B cell (primary cell): Measurements from ENCODE around the gene PDGFRA. TPM values are rescaled to one million over a fixed set of nuclear protein-coding genes. Genes with fewer than 3 reads are reported as not detected.

Source experiments
- ATAC-seq: fragments of 200-7000 bp; cut with Tn5 transposase; one replicate; pipeline ENCODE4 v1.10.0; 2021; ENCODE audit warnings: low read depth, mild to moderate bottlenecking, moderate number of reproducible peaks, moderate library complexity
- CTCF ChIA-PET: fragments of 350-600 bp; sonication (Branson Sonifier 250); formaldehyde crosslinking; loops from one replicate; lab custom pipeline; 2021; ENCODE audit warnings: antibody characterized with exemption, inconsistent platforms; lab: Charles Lee
- POLR2A ChIA-PET: fragments of 350-600 bp; sonication (Branson Sonifier 250); formaldehyde crosslinking; loops from one replicate; lab custom pipeline; 2021; ENCODE audit warnings: antibody characterized with exemption; lab: Charles Lee
- DNase-seq: peaks from one replicate; pipeline ENCODE4 v3.0.0; 2013
- H2AFZ ChIP-seq: 2 replicates; pipeline ENCODE4 v1.6.1; 2012; ENCODE audit warnings: mild to moderate bottlenecking, low read depth, low read length; ENCODE audit not compliant: insufficient read depth, poor library complexity, severe bottlenecking
- H3K27ac ChIP-seq, 2 donors: 1 replicate in 1 of 2; 2 replicates in 1 of 2; pipeline ENCODE4 v1.5.1; 2012 to 2013; ENCODE audit warnings: low read length in 2 of 2, mild to moderate bottlenecking in 2 of 2, moderate library complexity in 1 of 2
- H3K27me3 ChIP-seq, 4 experiments: fragments of 200-600 bp in 1 of 4; sonication (generic) in 1 of 4; replicated peaks in 1 of 4; 1 replicate in 2 of 4; 2 replicates in 2 of 4; pipeline versions ENCODE4 v1.6.1 to v1.7.0; 2013 to 2016; ENCODE audit warnings: low read length in 3 of 4, mild to moderate bottlenecking in 2 of 4, mixed read lengths in 1 of 4, moderate library complexity in 1 of 4; ENCODE audit not compliant: insufficient read depth in 4 of 4, control insufficient read depth in 3 of 4; ENCODE audit errors: control extremely low read depth in 1 of 4
- H3K36me3 ChIP-seq, 2 experiments: replicated peaks in 1 of 2; 1 replicate in 1 of 2; 2 replicates in 1 of 2; pipeline versions ENCODE4 v1.6.1 to v1.7.1; 2013; ENCODE audit warnings: low read length in 1 of 2; ENCODE audit not compliant: insufficient read depth in 2 of 2, control insufficient read depth in 1 of 2; ENCODE audit errors: control extremely low read depth in 1 of 2, extremely low read depth in 1 of 2
- H3K4me1 ChIP-seq, 2 donors: fragments of 200-600 bp in 1 of 2; sonication (generic) in 1 of 2; 1 replicate in 1 of 2; 2 replicates in 1 of 2; pipeline versions ENCODE4 v1.5.1 to v1.6.1; 2013 to 2017; ENCODE audit warnings: low read length in 2 of 2; ENCODE audit not compliant: control insufficient read depth in 2 of 2, insufficient read depth in 2 of 2
- H3K4me2 ChIP-seq: replicated peaks from 2 replicates; pipeline ENCODE3; 2012; ENCODE audit warnings: mild to moderate bottlenecking, low read depth, low read length; ENCODE audit not compliant: poor library complexity, severe bottlenecking
- H3K4me3 ChIP-seq, 5 experiments: fragments of 200-600 bp in 1 of 5; sonication (generic) in 1 of 5; 1 replicate in 3 of 5; 2 replicates in 2 of 5; pipeline versions ENCODE4 v1.5.1 to v1.7.0; 2011 to 2016; ENCODE audit warnings: low read length in 4 of 5, mild to moderate bottlenecking in 4 of 5, low read depth in 2 of 5, control low read depth in 1 of 5, moderate library complexity in 1 of 5; ENCODE audit not compliant: insufficient read depth in 1 of 5; ENCODE audit errors: control extremely low read depth in 1 of 5, extremely low read depth in 1 of 5
- H3K79me2 ChIP-seq: fragments of 200-600 bp; sonication (generic); one replicate; pipeline ENCODE4 v1.6.0; 2016; ENCODE audit warnings: low read length; ENCODE audit not compliant: control insufficient read depth, insufficient read depth
- H3K9ac ChIP-seq: fragments of 200-600 bp; sonication (generic); 2 replicates; pipeline ENCODE4 v1.6.1; 2017; ENCODE audit warnings: mild to moderate bottlenecking, low read length, moderate library complexity
- H3K9me3 ChIP-seq, 3 donors: one replicate each; pipeline versions ENCODE4 v1.6.1 to v1.7.1; 2013; ENCODE audit warnings: low read length in 2 of 3; ENCODE audit not compliant: control insufficient read depth in 2 of 3, insufficient read depth in 1 of 3; ENCODE audit errors: control extremely low read depth in 1 of 3
- H4K20me1 ChIP-seq: 2 replicates; pipeline ENCODE4 v1.6.0; 2012; ENCODE audit warnings: mild to moderate bottlenecking, low read length; ENCODE audit not compliant: insufficient read depth, control insufficient read depth, poor library complexity, severe bottlenecking
- H3K27ac Mint-ChIP-seq: one replicate; pipeline ENCODE4 v1.8.0; 2021; ENCODE audit warnings: mixed read lengths
- H3K27me3 Mint-ChIP-seq: one replicate; pipeline ENCODE4 v1.8.0; 2021; ENCODE audit warnings: mixed read lengths
- H3K4me1 Mint-ChIP-seq: one replicate; pipeline ENCODE4 v1.8.0; 2021; ENCODE audit warnings: mixed read lengths
- H3K4me3 Mint-ChIP-seq: one replicate; pipeline ENCODE4 v1.8.0; 2021; ENCODE audit warnings: mixed read lengths
- H3K9me3 Mint-ChIP-seq: one replicate; pipeline ENCODE4 v1.8.0; 2022; ENCODE audit warnings: mixed read lengths; ENCODE audit not compliant: insufficient read depth
- EZH2 ChIP-seq: IDR thresholded peaks from 2 replicates; pipeline ENCODE4 v1.6.1; 2012; ENCODE audit warnings: borderline replicate concordance, low read depth, mild to moderate bottlenecking, moderate library complexity, low read length; ENCODE audit not compliant: insufficient read depth, poor library complexity, severe bottlenecking
- WGBS: methylation state at CpG from one replicate; pipeline ENCODE4 v1.1.5; 2013; ENCODE audit warnings: missing lambda C conversion rate; ENCODE audit not compliant: insufficient coverage; 5-methylcytosine and 5-hydroxymethylcytosine counted together
- intact Hi-C: fragments of 100-400 bp; cut with micrococcal nuclease; formaldehyde crosslinking; loops from one replicate; pipeline ENCODE4 v1.10.0; 2022
- polyA plus RNA-seq: library from polyadenylated mRNA; depleted of rRNA; stranded (reverse); fragments of >200 nt; gene quantifications from 2 replicates; pipeline ENCODE4 v1.2.3, GENCODE V29; 2012
- total RNA-seq, 2 donors: library from RNA; stranded (reverse); fragments of 120-200 nt in 1 of 2; gene quantifications; 1 replicate in 1 of 2; 2 replicates in 1 of 2; pipeline versions ENCODE4 v1.2.3 to v1.2.4, GENCODE V29; 2013 to 2022
- TF ChIP-seq, protein P1 (sequence below): fragments of 200-600 bp; IDR thresholded peaks from one replicate; pipeline ENCODE4 v1.8.0; 2022; ENCODE audit warnings: antibody characterized with exemption, mild to moderate bottlenecking

The PDGFRA gene
- total and polyA plus RNA-seq, 2 donors (not counting 1 experiment from before 2014, with no cell fraction given), result not detected

DNA sequence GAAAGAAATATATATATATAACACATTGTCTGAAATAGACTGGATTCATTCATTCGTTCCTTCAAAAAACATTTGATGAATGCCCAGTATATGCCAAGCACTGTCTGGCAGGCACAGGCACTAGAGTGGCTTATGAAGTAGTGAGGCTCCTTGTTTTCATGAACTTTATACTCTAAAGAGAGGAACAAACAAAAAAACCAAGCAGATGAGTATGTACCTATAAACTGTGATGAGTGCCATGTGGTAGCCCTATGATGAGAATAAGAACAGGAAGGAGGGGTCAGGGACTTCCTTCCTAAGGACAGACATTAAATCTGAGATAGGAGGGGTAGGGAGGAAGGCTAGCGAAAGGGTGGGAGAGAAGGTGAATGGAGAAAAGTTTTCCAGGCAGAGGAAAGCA is 19.5 kb upstream of the PDGFRA start:
- Histone ChIP-seq H3K27me3 (peaks cover 0 to 4% (median 2%) of the 10 kb centered on the region in 4 experiments), H3K4me1 (no peaks in the 10 kb centered on the region), H3K27ac (no peak overlapping the region), H3K4me3 (no peak overlapping the region), H4K20me1 (no peaks in the 10 kb centered on the region), H3K4me2 (no peak overlapping the region), H2AFZ (no peak overlapping the region), H3K79me2 (no peaks in the 10 kb centered on the region), H3K9ac (no peak overlapping the region), H3K36me3 (no peaks in the 10 kb centered on the region), H3K9me3 (no peaks in the 10 kb centered on the region)
- no peak for DNase-seq
- Mint-ChIP-seq H3K9me3 (no peaks in the 10 kb centered on the region), H3K4me3 (no peak overlapping the region), H3K4me1 (no peaks in the 10 kb centered on the region), H3K27me3 (peaks cover 23% of the 10 kb centered on the region), H3K27ac (no peak overlapping the region)
- WGBS, result 87% methylated on average over 1 of the region's 2 CpGs
- POLR2A ChIA-PET, result no interaction called here
- no peak for ATAC-seq
- no peak for TF ChIP-seq EZH2
- TF ChIP-seq, protein P1, sequence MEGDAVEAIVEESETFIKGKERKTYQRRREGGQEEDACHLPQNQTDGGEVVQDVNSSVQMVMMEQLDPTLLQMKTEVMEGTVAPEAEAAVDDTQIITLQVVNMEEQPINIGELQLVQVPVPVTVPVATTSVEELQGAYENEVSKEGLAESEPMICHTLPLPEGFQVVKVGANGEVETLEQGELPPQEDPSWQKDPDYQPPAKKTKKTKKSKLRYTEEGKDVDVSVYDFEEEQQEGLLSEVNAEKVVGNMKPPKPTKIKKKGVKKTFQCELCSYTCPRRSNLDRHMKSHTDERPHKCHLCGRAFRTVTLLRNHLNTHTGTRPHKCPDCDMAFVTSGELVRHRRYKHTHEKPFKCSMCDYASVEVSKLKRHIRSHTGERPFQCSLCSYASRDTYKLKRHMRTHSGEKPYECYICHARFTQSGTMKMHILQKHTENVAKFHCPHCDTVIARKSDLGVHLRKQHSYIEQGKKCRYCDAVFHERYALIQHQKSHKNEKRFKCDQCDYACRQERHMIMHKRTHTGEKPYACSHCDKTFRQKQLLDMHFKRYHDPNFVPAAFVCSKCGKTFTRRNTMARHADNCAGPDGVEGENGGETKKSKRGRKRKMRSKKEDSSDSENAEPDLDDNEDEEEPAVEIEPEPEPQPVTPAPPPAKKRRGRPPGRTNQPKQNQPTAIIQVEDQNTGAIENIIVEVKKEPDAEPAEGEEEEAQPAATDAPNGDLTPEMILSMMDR, result no peak
- CTCF ChIA-PET, result interaction anchor here (1.0 kb wide), 1 partner anchor 280 kb away, joined by 3 read pairs; no protein-coding TSS in a partner anchor
- intact Hi-C loops, result no loop called here

- no peak overlapping the region for H3K4me3 ChIP-seq
- WGBS, result 91% methylated on average over 3 of the region's 3 CpGs
- Mint-ChIP-seq H3K27ac (no peak overlapping the region), H3K27me3 (peaks cover 32% of the 10 kb centered on the region), H3K4me3 (no peak overlapping the region), H3K9me3 (no peaks in the 10 kb centered on the region), H3K4me1 (peaks cover 6% of the 10 kb centered on the region)
- intact Hi-C loops, result no loop called here
- H3K4me1 ChIP-seq, result peaks cover 6 to 7% of the 10 kb centered on the region in 2 donors
- TF ChIP-seq, protein P1, result no peak
- TF ChIP-seq EZH2, result no peak
- ChIA-PET POLR2A (no interaction called here), CTCF (interaction anchor here (1.0 to 8.5 kb wide), 6 partner anchors 13 to 304 kb away, joined by 3 to 58 read pairs (median 4); no protein-coding TSS in a partner anchor)
- DNase-seq (no peak), ATAC-seq (no peak)
- H3K27ac ChIP-seq, result no peak overlapping the region
- no peak overlapping the region for H3K4me2 ChIP-seq
- no peaks in the 10 kb centered on the region for H4K20me1 ChIP-seq
- H3K9ac ChIP-seq, result no peak overlapping the region
- peaks cover 0 to 12% (median 5%) of the 10 kb centered on the region in 4 experiments for H3K27me3 ChIP-seq
- H3K79me2 ChIP-seq, result no peaks in the 10 kb centered on the region
- no peaks in the 10 kb centered on the region for H3K36me3 ChIP-seq
- peaks cover 0 to 3% (median 0%) of the 10 kb centered on the region in 3 donors for H3K9me3 ChIP-seq
- no peak overlapping the region for H2AFZ ChIP-seq
Measured at GRCh38 chr4:54213001-54213400, 16.1 kb upstream of the PDGFRA start.
